T-helper 17 cell (primary cell): Measurements from ENCODE around the gene DKK2. TPM values are rescaled to one million over a fixed set of nuclear protein-coding genes. Genes with fewer than 3 reads are reported as not detected.

Experiments used
- ATAC-seq: fragments of 150-1000 bp; cut with Tn5 transposase; 2 replicates; pipeline ENCODE4 v1.10.0; 2021; ENCODE audit warnings: mild to moderate bottlenecking, moderate library complexity
- DNase-seq, 3 donors: peaks; one replicate each; pipeline versions ENCODE4 v3.0.0 to v3.0.0-alpha.2; 2020 to 2021
- H3K9me3 ChIP-seq: one replicate; pipeline ENCODE4 v1.7.0; 2013; ENCODE audit warnings: low read length, mild to moderate bottlenecking; ENCODE audit not compliant: control insufficient read depth, poor library complexity, severe bottlenecking
- H3K27ac Mint-ChIP-seq: one replicate; pipeline ENCODE4 v1.8.0; 2022; ENCODE audit warnings: mild to moderate bottlenecking, moderate library complexity, mixed read lengths
- H3K27me3 Mint-ChIP-seq: one replicate; pipeline ENCODE4 v1.8.0; 2022; ENCODE audit warnings: mixed read lengths
- H3K36me3 Mint-ChIP-seq: one replicate; pipeline ENCODE4 v1.8.0; 2022; ENCODE audit warnings: low read depth, mixed read lengths
- H3K4me1 Mint-ChIP-seq: one replicate; pipeline ENCODE4 v1.8.0; 2022; ENCODE audit warnings: mild to moderate bottlenecking, mixed read lengths
- H3K4me3 Mint-ChIP-seq: one replicate; pipeline ENCODE4 v1.8.0; 2022; ENCODE audit warnings: mild to moderate bottlenecking, moderate library complexity, mixed read lengths
- total RNA-seq, 4 donors: library from RNA in 2 of 4; stranded (reverse) in 2 of 4; gene quantifications; one replicate each; pipeline ENCODE4 v1.2.3 and lab custom pipeline; 2022 to 2026

The DKK2 gene
- total RNA-seq, 2 donors from 2014 or later = not detected

DNA sequence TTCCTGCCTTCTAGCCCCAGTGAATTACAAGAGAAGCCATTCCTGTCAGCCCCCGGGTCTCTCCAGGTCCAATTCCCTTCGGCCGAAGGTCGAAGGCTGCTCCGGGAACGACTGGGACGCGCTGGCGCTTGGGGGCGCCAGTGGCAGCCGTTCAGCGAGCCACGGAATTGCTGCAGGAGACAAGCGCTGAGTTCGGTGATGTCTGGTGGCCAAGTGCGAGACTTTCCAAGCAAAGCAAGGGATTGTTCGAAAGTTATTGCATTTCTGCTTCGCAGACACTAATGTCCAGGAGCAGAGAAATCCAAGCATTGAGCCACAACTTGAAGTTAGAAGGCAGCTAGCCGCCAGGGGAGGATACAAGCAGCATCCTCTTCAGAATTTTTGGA, 1.1 kb upstream of the DKK2 start:
- peak; percentile 44 for ATAC-seq
- H3K27ac Mint-ChIP-seq = no peak overlapping the region
- peak overlapping the region; percentile 90 for H3K4me3 Mint-ChIP-seq
- H3K36me3 Mint-ChIP-seq = peaks cover 8% of the 10 kb centered on the region
- peak in 1 of 3 donors; percentile 10 for DNase-seq
- H3K9me3 ChIP-seq = no peaks in the 10 kb centered on the region
- H3K4me1 Mint-ChIP-seq = peaks cover 25% of the 10 kb centered on the region
- peaks cover 78% of the 10 kb centered on the region for H3K27me3 Mint-ChIP-seq

GRCh38 chr4:107036584-107037198, 578 bp upstream of the DKK2 start:
- H3K9me3 ChIP-seq = no peaks in the 10 kb centered on the region
- Mint-ChIP-seq H3K4me3 (peak overlapping the region; percentile 90), H3K27me3 (peaks cover 78% of the 10 kb centered on the region), H3K4me1 (peaks cover 25% of the 10 kb centered on the region), H3K36me3 (peaks cover 8% of the 10 kb centered on the region), H3K27ac (peak overlapping the region; percentile 47)
- DNase-seq = no peak
- no peak for ATAC-seq

GRCh38 chr4:107034996-107035818, 906 bp downstream of the DKK2 start:
- H3K9me3 ChIP-seq = no peaks in the 10 kb centered on the region
- peak overlapping the region; percentile 90 for H3K4me3 Mint-ChIP-seq
- DNase-seq (no peak), ATAC-seq (peak; percentile 20)
- H3K36me3 Mint-ChIP-seq = peaks cover 8% of the 10 kb centered on the region
- peaks cover 67% of the 10 kb centered on the region for H3K27me3 Mint-ChIP-seq
- H3K27ac Mint-ChIP-seq = peak overlapping the region; percentile 47
- H3K4me1 Mint-ChIP-seq = peaks cover 25% of the 10 kb centered on the region

DNA sequence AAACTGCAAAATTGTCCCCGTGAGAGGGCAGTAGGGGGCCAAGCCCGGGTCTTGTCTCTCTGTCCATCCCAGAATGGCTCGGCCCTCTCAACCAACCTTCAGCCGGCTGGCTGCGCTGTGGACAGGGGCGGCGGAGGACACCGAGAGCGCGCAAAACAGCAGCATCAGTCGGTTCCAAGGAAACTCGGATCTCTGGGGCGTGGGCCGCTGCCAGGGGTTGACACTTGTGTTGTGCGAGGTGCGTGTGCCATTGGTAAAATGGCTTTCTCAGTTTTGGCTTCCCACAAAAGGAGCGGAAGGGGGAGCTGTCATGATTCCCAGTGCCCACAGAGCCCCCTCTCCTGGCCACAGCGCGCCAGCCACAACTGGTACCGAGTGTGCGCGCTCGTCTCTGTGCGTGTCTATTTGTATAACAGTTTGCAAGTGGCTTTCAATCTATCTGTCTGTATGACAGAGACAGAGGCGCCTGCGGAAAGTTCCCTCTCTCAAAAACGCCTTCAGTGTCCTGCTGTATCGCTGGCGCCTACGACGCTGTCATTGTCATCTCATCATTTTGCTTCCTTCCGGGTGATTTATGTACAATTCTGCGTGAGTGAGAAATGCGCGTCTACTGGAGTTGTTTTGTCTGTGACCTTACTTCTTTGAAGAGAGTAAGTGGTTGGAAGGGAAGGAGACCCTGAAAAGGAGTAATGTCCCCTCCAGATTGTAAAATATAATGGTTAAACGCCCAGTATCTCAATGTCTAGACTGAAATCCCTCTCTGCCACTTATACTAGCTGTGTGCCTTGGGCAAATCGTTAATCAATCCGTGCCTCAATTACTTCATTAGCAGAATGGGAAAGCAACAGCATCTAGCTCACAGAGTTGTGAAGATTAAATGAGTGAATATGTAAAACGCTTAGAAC, 1.8 kb downstream of the DKK2 start:
- DNase-seq (no peak), ATAC-seq (peak; percentile 49)
- peak overlapping the region; percentile 90 for H3K4me3 Mint-ChIP-seq
- H3K9me3 ChIP-seq = no peaks in the 10 kb centered on the region
- H3K27ac Mint-ChIP-seq = no peak overlapping the region
- peaks cover 60% of the 10 kb centered on the region for H3K27me3 Mint-ChIP-seq
- peaks cover 25% of the 10 kb centered on the region for H3K4me1 Mint-ChIP-seq
- H3K36me3 Mint-ChIP-seq = peaks cover 8% of the 10 kb centered on the region

- no peak for ATAC-seq
- Mint-ChIP-seq H3K36me3 (no peaks in the 10 kb centered on the region), H3K4me3 (no peak overlapping the region), H3K27me3 (peaks cover 34% of the 10 kb centered on the region), H3K27ac (no peak overlapping the region), H3K4me1 (no peaks in the 10 kb centered on the region)
- no peak for DNase-seq
- H3K9me3 ChIP-seq = no peaks in the 10 kb centered on the region
Observed at GRCh38 chr4:107027379-107027778, 8.7 kb downstream of the DKK2 start.

- H3K27me3 Mint-ChIP-seq = peaks cover 23% of the 10 kb centered on the region
- peaks cover 2% of the 10 kb centered on the region for H3K36me3 Mint-ChIP-seq
- no peaks in the 10 kb centered on the region for H3K9me3 ChIP-seq
- H3K27ac Mint-ChIP-seq = no peak overlapping the region
- H3K4me3 Mint-ChIP-seq = no peak overlapping the region
- no peaks in the 10 kb centered on the region for H3K4me1 Mint-ChIP-seq
- no peak for DNase-seq
- ATAC-seq = no peak
Observed at GRCh38 chr4:107018344-107018735, 17.8 kb downstream of the DKK2 start.

DNA sequence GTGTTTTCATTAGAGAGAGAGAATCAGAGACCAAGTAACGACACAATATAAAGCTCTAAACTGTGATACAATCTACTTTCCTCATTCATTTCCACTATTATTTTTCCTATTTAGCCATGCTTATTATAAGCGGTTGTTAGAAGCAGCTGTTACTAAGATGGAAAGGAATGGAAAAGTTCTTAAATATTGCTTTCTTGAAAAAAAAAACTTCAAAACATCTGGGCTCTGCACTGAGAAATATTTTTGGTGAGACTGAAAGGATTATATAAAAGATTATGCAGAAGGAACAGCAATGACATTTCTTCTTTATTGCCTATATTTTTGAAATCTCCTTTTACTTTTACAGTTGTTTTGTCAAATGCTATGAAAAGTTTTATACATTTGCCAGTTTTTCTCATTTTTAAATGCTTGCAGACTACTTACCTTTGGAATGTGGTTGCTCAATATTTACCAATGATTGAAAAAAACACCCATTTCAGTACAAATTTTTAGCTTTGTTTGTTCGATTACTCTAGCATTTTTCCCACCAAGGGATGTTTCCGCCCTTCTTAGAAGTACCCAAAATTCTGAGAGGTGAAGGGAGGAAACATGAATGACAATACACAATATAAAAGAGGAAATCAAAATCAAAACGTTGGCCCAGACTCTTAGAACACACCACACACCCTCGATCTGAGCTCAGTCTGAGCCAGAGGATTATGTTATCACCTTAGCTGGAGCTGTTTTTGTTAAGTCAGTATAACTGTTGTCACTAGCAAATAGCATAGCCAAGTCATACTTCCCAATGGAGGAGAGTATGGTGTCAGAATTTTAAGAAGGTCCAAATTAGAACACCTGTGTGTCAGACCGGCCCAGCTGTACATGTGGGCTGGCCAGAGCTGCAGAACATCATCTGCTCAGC, 18.4 kb downstream of the DKK2 start:
- H3K4me3 Mint-ChIP-seq = no peak overlapping the region
- no peaks in the 10 kb centered on the region for H3K4me1 Mint-ChIP-seq
- H3K27ac Mint-ChIP-seq = no peak overlapping the region
- H3K36me3 Mint-ChIP-seq = peaks cover 2% of the 10 kb centered on the region
- ATAC-seq = no peak
- peaks cover 23% of the 10 kb centered on the region for H3K27me3 Mint-ChIP-seq
- no peaks in the 10 kb centered on the region for H3K9me3 ChIP-seq
- DNase-seq = no peak

GRCh38 chr4:107011312-107011711, 24.8 kb downstream of the DKK2 start:
- no peak for DNase-seq
- Mint-ChIP-seq H3K4me1 (no peaks in the 10 kb centered on the region), H3K36me3 (no peaks in the 10 kb centered on the region), H3K4me3 (no peak overlapping the region), H3K27ac (no peak overlapping the region), H3K27me3 (peaks cover 11% of the 10 kb centered on the region)
- H3K9me3 ChIP-seq = no peaks in the 10 kb centered on the region
- ATAC-seq = no peak

DNA sequence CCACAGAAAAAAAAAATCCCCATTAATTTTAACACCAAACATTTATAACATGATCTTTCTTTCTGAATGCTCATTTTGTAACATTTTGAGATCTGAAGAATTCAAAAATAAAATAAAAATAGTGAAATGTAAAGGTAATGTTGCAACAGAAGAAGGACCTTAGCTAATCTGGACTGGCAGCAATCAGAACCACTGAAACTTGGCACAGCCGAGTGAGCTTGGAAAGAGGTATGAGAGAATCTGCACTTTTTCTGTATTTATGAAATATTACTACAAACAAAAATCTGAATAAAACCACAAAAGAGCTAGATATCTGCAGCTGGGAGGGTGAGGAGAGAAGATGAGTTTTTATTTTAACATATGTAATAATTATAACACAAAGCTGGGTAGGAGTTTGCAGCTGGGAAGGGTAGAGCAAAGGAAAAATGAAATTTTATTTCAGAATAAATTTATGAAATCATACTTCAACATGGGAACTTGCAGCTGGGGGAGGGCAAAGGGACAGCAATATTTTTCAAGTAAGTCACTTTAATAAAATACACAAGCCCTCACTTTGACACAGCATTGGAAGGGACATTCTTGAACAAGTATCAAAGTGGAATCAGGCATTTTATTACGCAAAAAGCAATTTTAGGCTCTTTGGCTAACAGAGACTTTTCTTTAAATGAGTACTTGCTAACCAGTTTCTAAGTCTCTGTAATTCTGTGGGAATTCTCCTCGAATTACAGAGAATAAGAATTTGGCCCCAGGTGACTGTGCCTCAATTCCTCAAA, 26.7 kb downstream of the DKK2 start:
- no peaks in the 10 kb centered on the region for H3K4me1 Mint-ChIP-seq
- H3K9me3 ChIP-seq = no peaks in the 10 kb centered on the region
- no peak overlapping the region for H3K27ac Mint-ChIP-seq
- peaks cover 12% of the 10 kb centered on the region for H3K27me3 Mint-ChIP-seq
- no peak overlapping the region for H3K4me3 Mint-ChIP-seq
- H3K36me3 Mint-ChIP-seq = no peaks in the 10 kb centered on the region
- ATAC-seq (no peak), DNase-seq (no peak)

DNA sequence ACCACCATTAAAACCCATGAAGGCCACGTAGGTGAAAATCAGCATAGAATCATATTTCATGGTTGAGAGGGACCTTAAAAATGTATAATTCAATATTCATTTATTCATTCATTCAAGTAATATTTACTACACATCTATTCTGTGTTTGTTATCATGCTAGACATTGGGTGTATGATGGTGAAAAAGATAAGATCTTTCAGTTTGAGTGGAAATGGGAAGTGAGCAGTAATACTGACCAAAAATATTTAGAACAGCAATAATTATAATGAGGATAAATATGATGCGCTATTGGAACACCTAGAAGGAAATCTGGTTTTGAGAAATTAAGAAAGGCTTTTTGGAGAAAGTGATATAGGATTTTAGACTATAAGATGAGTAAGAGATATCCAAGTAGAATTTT, 28.0 kb downstream of the DKK2 start:
- H3K27ac Mint-ChIP-seq = no peak overlapping the region
- H3K9me3 ChIP-seq = no peaks in the 10 kb centered on the region
- H3K4me1 Mint-ChIP-seq = no peaks in the 10 kb centered on the region
- no peaks in the 10 kb centered on the region for H3K36me3 Mint-ChIP-seq
- DNase-seq = no peak
- no peak for ATAC-seq
- no peak overlapping the region for H3K4me3 Mint-ChIP-seq
- H3K27me3 Mint-ChIP-seq = peaks cover 13% of the 10 kb centered on the region

GRCh38 chr4:107006218-107006617, 29.9 kb downstream of the DKK2 start:
- H3K27me3 Mint-ChIP-seq = peaks cover 13% of the 10 kb centered on the region
- H3K4me3 Mint-ChIP-seq = no peak overlapping the region
- no peaks in the 10 kb centered on the region for H3K4me1 Mint-ChIP-seq
- no peaks in the 10 kb centered on the region for H3K36me3 Mint-ChIP-seq
- no peak for ATAC-seq
- no peak overlapping the region for H3K27ac Mint-ChIP-seq
- H3K9me3 ChIP-seq = no peaks in the 10 kb centered on the region
- no peak for DNase-seq

- DNase-seq (no peak), ATAC-seq (no peak)
- no peak overlapping the region for H3K4me3 Mint-ChIP-seq
- H3K4me1 Mint-ChIP-seq = no peaks in the 10 kb centered on the region
- H3K27me3 Mint-ChIP-seq = peaks cover 7% of the 10 kb centered on the region
- no peaks in the 10 kb centered on the region for H3K9me3 ChIP-seq
- no peak overlapping the region for H3K27ac Mint-ChIP-seq
- H3K36me3 Mint-ChIP-seq = peaks cover 2% of the 10 kb centered on the region
Observed at GRCh38 chr4:106996490-106996889, 39.6 kb downstream of the DKK2 start.
